H1 (cell line): ENCODE data around the gene NFX1. TPM values are rescaled to one million over a fixed set of nuclear protein-coding genes. Genes with fewer than 3 reads are reported as not detected.

Source experiments
- CREB1 ChIP-seq: IDR thresholded peaks from 2 replicates; pipeline ENCODE4 v1.6.1; 2012; ENCODE audit warnings: inconsistent platforms
- GTF2F1 ChIP-seq: IDR thresholded peaks from 2 replicates; pipeline ENCODE4 v1.6.1; 2012; ENCODE audit warnings: low read depth, low read length, improper control_type of control experiment, borderline replicate concordance
- RAD21 ChIP-seq, 2 experiments: IDR thresholded peaks in 1 of 2; conservative IDR thresholded peaks in 1 of 2; 2 replicates each; pipeline ENCODE4 v1.6.1; 2011; ENCODE audit warnings: low read depth in 2 of 2, low read length in 2 of 2, improper control_type of control experiment in 1 of 2, inconsistent platforms in 1 of 2, mild to moderate bottlenecking in 1 of 2, moderate library complexity in 1 of 2
- RBBP5 ChIP-seq: IDR thresholded peaks from 2 replicates; pipeline ENCODE4 v1.7.1; 2012; ENCODE audit warnings: low read depth, mild to moderate bottlenecking, inconsistent platforms, low read length, moderate library complexity, borderline replicate concordance
- TCF12 ChIP-seq: IDR thresholded peaks from 2 replicates; pipeline ENCODE4 v1.6.1; 2011; ENCODE audit warnings: low read depth, mild to moderate bottlenecking, low read length
- polyA plus RNA-seq, 7 experiments: library from polyadenylated mRNA; depleted of rRNA in 3 of 7; stranded (reverse) in 5 of 7; unstranded in 2 of 7; fragments of >200 nt in 5 of 7; fragments of 200-250 nt in 2 of 7; gene quantifications; 1 replicate in 5 of 7; 2 replicates in 1 of 7; 4 replicates in 1 of 7; pipeline versions ENCODE4 v1.2.1 to v1.2.3, GENCODE V29; 2011 to 2013; ENCODE audit warnings: missing spikeins in 2 of 7, mixed read lengths in 2 of 7
- total RNA-seq: library from RNA; stranded (reverse); fragmentation: NEBNext Ultra II Directional; extraction: Animal tissue kit (Norgen Biotek cat#: 25700); gene quantifications from 2 replicates; pipeline ENCODE4 v1.2.1, GENCODE V29; 2021
- TF ChIP-seq, protein P1 (sequence below): IDR thresholded peaks from 2 replicates; pipeline ENCODE4 v1.6.1; 2011; ENCODE audit warnings: low read depth, mild to moderate bottlenecking, low read length; ENCODE audit not compliant: insufficient read depth

NFX1 gene
- total and polyA plus RNA-seq, 2 of the 8 experiments (the other 6 are each of a cell fraction or from before 2014, with no cell fraction given) = 19.4 to 28.4 TPM

DNA sequence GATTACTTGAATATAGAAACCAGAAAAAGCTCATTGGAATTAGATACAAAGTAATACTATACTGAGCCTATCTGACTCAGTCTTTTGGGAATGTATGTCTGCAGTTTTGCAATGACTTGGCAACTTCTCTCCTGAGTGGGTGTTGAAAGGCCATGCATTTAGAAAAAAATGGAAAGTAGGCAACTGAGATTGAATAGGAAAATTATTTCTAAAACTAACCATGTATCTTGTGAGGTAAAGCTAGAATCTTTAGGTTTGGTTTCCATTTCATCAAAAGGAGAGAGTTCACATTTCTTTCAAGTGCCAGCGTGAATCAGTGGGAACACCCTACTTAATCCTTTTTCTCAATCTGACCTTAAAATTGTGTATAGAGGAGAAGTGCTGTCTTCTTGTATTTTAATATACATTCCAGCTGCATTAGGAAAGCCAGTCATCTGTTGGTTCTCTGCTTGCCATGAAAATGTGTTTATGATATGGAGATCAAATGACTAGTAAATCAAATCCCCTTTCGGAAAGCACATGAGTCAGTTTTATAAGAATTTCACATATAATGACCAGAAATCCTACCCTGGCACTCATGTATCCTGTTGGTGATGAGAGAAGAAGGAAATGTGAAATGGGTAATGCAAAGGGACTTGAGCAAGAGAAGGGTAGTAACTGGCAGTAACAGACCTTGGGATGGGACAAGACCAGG, 30.4 kb downstream of the NFX1 start (continued):
- TF ChIP-seq, protein P1, sequence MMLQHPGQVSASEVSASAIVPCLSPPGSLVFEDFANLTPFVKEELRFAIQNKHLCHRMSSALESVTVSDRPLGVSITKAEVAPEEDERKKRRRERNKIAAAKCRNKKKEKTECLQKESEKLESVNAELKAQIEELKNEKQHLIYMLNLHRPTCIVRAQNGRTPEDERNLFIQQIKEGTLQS = no peak
- TF ChIP-seq RBBP5 (no peak), RAD21 (IDR thresholded peaks at IDR 0.05 in 1 of 2, conservative IDR thresholded peaks at IDR 0.05 in 1 of 2; ENCODE audit: low read depth in 2 of 2, low read length in 2 of 2) (no peak), GTF2F1 (no peak), CREB1 (no peak), TCF12 (no peak)
- TF ChIP-seq, all 59 proteins: peak for 0
